DMS153 treated with DMSO at 0.1 percent for 48 hours (cell line): ENCODE results near the gene AZGP1.
"Not testable (repeated sequence)": the region's sequence is repeated elsewhere in the genome, so short reads cannot be mapped to it uniquely, and the experiment has no call there.

ENCODE experiments used
- DNase-seq: peaks from one replicate; lab custom pipeline; 2025; ENCODE audit not compliant: unreplicated experiment; lab: John Stamatoyannopoulos, UW

AZGP1 gene

GRCh38 chr7:99997545-99998137 lies 21.8 kb upstream of the AZGP1 start:
- peak; percentile 27 for DNase-seq

GRCh38 chr7:99996755-99997544 lies 21.1 kb upstream of the AZGP1 start:
- DNase-seq = no peak

- DNase-seq = no peak
Measured at GRCh38 chr7:99994819-99995218, 19.0 kb upstream of the AZGP1 start.

GRCh38 chr7:99992330-99993038 lies 16.7 kb upstream of the AZGP1 start:
- no peak for DNase-seq

- DNase-seq = not testable (repeated sequence)
Measured at GRCh38 chr7:99991543-99991942, 15.7 kb upstream of the AZGP1 start.

- no peak for DNase-seq
Measured at GRCh38 chr7:99990460-99990852, 14.6 kb upstream of the AZGP1 start.

GRCh38 chr7:99987846-99988245 lies 12.0 kb upstream of the AZGP1 start:
- no peak for DNase-seq

- DNase-seq = not testable (repeated sequence)
Measured at GRCh38 chr7:99987306-99987705, 11.5 kb upstream of the AZGP1 start.

- no peak for DNase-seq
Measured at GRCh38 chr7:99984593-99984992, 8.8 kb upstream of the AZGP1 start.

GRCh38 chr7:99981066-99981465 lies 5.2 kb upstream of the AZGP1 start:
- not testable (repeated sequence) for DNase-seq

- DNase-seq = not testable (repeated sequence)
Measured at GRCh38 chr7:99980448-99980872, 4.6 kb upstream of the AZGP1 start.

- not testable (repeated sequence) for DNase-seq
Measured at GRCh38 chr7:99979814-99980225, 4.0 kb upstream of the AZGP1 start.

- DNase-seq = no peak
Measured at GRCh38 chr7:99976626-99977025, 795 bp upstream of the AZGP1 start.

GRCh38 chr7:99974681-99975080 lies 1.1 kb downstream of the AZGP1 start:
- no peak for DNase-seq

GRCh38 chr7:99973817-99974216 lies 2.0 kb downstream of the AZGP1 start:
- not testable (repeated sequence) for DNase-seq

GRCh38 chr7:99971242-99971641 lies 4.6 kb downstream of the AZGP1 start:
- DNase-seq = no peak

GRCh38 chr7:99969813-99970212 lies 6.0 kb downstream of the AZGP1 start:
- DNase-seq = not testable (repeated sequence)

- no peak for DNase-seq
Measured at GRCh38 chr7:99969298-99969697, 6.5 kb downstream of the AZGP1 start.

GRCh38 chr7:99958564-99959227 lies 17.1 kb downstream of the AZGP1 start:
- no peak for DNase-seq

GRCh38 chr7:99955247-99955646 lies 20.6 kb downstream of the AZGP1 start:
- DNase-seq = no peak

GRCh38 chr7:99954643-99955042 lies 21.2 kb downstream of the AZGP1 start:
- not testable (repeated sequence) for DNase-seq
